NCI-H2081 (cell line): ENCODE data around the gene TGFBR2.
"Not testable (repeated sequence)": the region's sequence is repeated elsewhere in the genome, so short reads cannot be mapped to it uniquely, and the experiment has no call there.

Experiments used
- DNase-seq, 2 experiments: peaks; one replicate each; lab custom pipeline; 2025; lab: John Stamatoyannopoulos, UW

The TGFBR2 gene

GRCh38 chr3:30619318-30619717, 12.9 kb downstream of the TGFBR2 start:
- DNase-seq, result no peak

GRCh38 chr3:30620402-30621360, 14.3 kb downstream of the TGFBR2 start:
- DNase-seq, result no peak

- no peak for DNase-seq
Observed at GRCh38 chr3:30621576-30621975, 15.2 kb downstream of the TGFBR2 start.

GRCh38 chr3:30622047-30622545, 15.7 kb downstream of the TGFBR2 start:
- DNase-seq, result no peak

GRCh38 chr3:30622790-30623189, 16.4 kb downstream of the TGFBR2 start:
- DNase-seq, result no peak

GRCh38 chr3:30623351-30623750, 16.9 kb downstream of the TGFBR2 start:
- no peak for DNase-seq

GRCh38 chr3:30624480-30624879, 18.1 kb downstream of the TGFBR2 start:
- DNase-seq, result not testable (repeated sequence)

- no peak for DNase-seq
Observed at GRCh38 chr3:30625541-30626438, 19.4 kb downstream of the TGFBR2 start.

GRCh38 chr3:30626443-30627180, 20.2 kb downstream of the TGFBR2 start:
- DNase-seq, result no peak

GRCh38 chr3:30628205-30628900, 22.0 kb downstream of the TGFBR2 start:
- no peak for DNase-seq

- DNase-seq, result no peak
Observed at GRCh38 chr3:30628901-30629590, 22.6 kb downstream of the TGFBR2 start.

GRCh38 chr3:30629746-30630145, 23.3 kb downstream of the TGFBR2 start:
- no peak for DNase-seq

- DNase-seq, result no peak
Observed at GRCh38 chr3:30630238-30631030, 24.0 kb downstream of the TGFBR2 start.

- no peak for DNase-seq
Observed at GRCh38 chr3:30631243-30631904, 25.0 kb downstream of the TGFBR2 start.

- DNase-seq, result no peak
Observed at GRCh38 chr3:30632065-30632464, 25.7 kb downstream of the TGFBR2 start.

GRCh38 chr3:30632521-30632920, 26.1 kb downstream of the TGFBR2 start:
- DNase-seq, result no peak

- DNase-seq, result no peak
Observed at GRCh38 chr3:30633718-30634117, 27.3 kb downstream of the TGFBR2 start.

- DNase-seq, result no peak
Observed at GRCh38 chr3:30634761-30635735, 28.6 kb downstream of the TGFBR2 start.
